H1 (cell line): Measurements from ENCODE around the gene DLL1. TPM values are rescaled to one million over a fixed set of nuclear protein-coding genes. Genes with fewer than 3 reads are reported as not detected.

Experiments used
- CTCF ChIA-PET: fragments of 300-600 bp; sonication (Branson Sonifier 250); formaldehyde crosslinking; loops from one replicate; lab custom pipeline; 2021; ENCODE audit not compliant: partially characterized antibody; lab: Charles Lee
- POLR2A ChIA-PET: fragments of 300-600 bp; sonication (Branson Sonifier 250); formaldehyde crosslinking; loops from one replicate; lab custom pipeline; 2021; ENCODE audit warnings: inconsistent platforms; ENCODE audit not compliant: partially characterized antibody; lab: Charles Lee
- DNase-seq, 2 experiments: peaks; one replicate each; pipeline versions ENCODE4 v3.0.0 to v3.0.0-alpha.2; 2010 to 2022; ENCODE audit warnings: low spot score in 2 of 2, low read depth in 1 of 2, mixed read lengths in 1 of 2
- FAIRE-seq: peaks from 2 replicates; lab custom pipeline; 2011; peaks lifted over from hg19 to GRCh38; lab: Jason Lieb, UNC
- H2AFZ ChIP-seq: 2 replicates; pipeline ENCODE4 v1.8.1; 2012; ENCODE audit warnings: low read length, inconsistent platforms
- H2AK5ac ChIP-seq: 2 replicates; pipeline ENCODE4 v1.6.1; 2013; ENCODE audit warnings: low read depth, low read length
- H2BK120ac ChIP-seq: replicated peaks from 2 replicates; pipeline ENCODE3; 2013; ENCODE audit warnings: low read depth, low read length, inconsistent platforms
- H2BK12ac ChIP-seq: 2 replicates; pipeline ENCODE4 v1.6.1; 2013; ENCODE audit warnings: low read depth, low read length
- H2BK15ac ChIP-seq: 2 replicates; pipeline ENCODE4 v1.6.1; 2013; ENCODE audit warnings: low read length
- H2BK20ac ChIP-seq: 2 replicates; pipeline ENCODE4 v1.6.1; 2013; ENCODE audit warnings: low read length
- H2BK5ac ChIP-seq: 2 replicates; pipeline ENCODE4 v1.6.1; 2013; ENCODE audit warnings: low read depth, low read length
- H3K14ac ChIP-seq: 2 replicates; pipeline ENCODE4 v1.6.1; 2013; ENCODE audit warnings: inconsistent platforms; ENCODE audit not compliant: insufficient read length
- H3K18ac ChIP-seq: 2 replicates; pipeline ENCODE4 v1.6.1; 2013; ENCODE audit warnings: low read length; ENCODE audit errors: extremely low read depth
- H3K23ac ChIP-seq: 2 replicates; pipeline ENCODE4 v1.6.1; 2013; ENCODE audit warnings: inconsistent platforms; ENCODE audit not compliant: insufficient read length
- H3K23me2 ChIP-seq: 2 replicates; pipeline ENCODE4 v1.6.1; 2013; ENCODE audit warnings: low read depth, low read length
- H3K27ac ChIP-seq: 2 replicates; pipeline ENCODE4 v1.6.1; 2011; ENCODE audit warnings: low read depth, low read length, inconsistent platforms
- H3K27me3 ChIP-seq, 4 experiments: replicated peaks in 1 of 4; 1 replicate in 1 of 4; 2 replicates in 3 of 4; pipeline versions ENCODE4 v1.6.1 to v1.8.1; 2011 to 2013; ENCODE audit warnings: low read length in 3 of 4, mild to moderate bottlenecking in 3 of 4, inconsistent platforms in 2 of 4, mixed read lengths in 2 of 4, moderate library complexity in 1 of 4; ENCODE audit not compliant: control insufficient read depth in 3 of 4, insufficient read depth in 3 of 4; ENCODE audit errors: extremely low read depth in 1 of 4
- H3K36me3 ChIP-seq, 4 experiments: 2 replicates each; pipeline versions ENCODE4 v1.6.1 to v1.8.1; 2011 to 2013; ENCODE audit warnings: mild to moderate bottlenecking in 4 of 4, low read length in 3 of 4, moderate library complexity in 2 of 4, control low read depth in 1 of 4, inconsistent platforms in 1 of 4; ENCODE audit not compliant: insufficient read depth in 4 of 4, control insufficient read depth in 2 of 4
- H3K4ac ChIP-seq: replicated peaks from 2 replicates; pipeline ENCODE3; 2013; ENCODE audit warnings: low read length, low read depth, mixed read lengths, inconsistent platforms; ENCODE audit not compliant: insufficient read length
- H3K4me1 ChIP-seq, 4 experiments: replicated peaks in 1 of 4; 1 replicate in 1 of 4; 2 replicates in 3 of 4; pipeline versions ENCODE4 v1.6.1 to v1.8.1; 2011 to 2013; ENCODE audit warnings: low read length in 3 of 4, inconsistent platforms in 2 of 4, mixed read lengths in 1 of 4; ENCODE audit not compliant: insufficient read depth in 4 of 4, control insufficient read depth in 3 of 4
- H3K4me2 ChIP-seq, 2 experiments: 2 replicates each; pipeline versions ENCODE4 v1.6.1 to v1.8.1; 2011 to 2013; ENCODE audit warnings: low read depth in 2 of 2, low read length in 2 of 2, control low read depth in 1 of 2, inconsistent platforms in 1 of 2, mild to moderate bottlenecking in 1 of 2; ENCODE audit not compliant: insufficient read depth in 1 of 2
- H3K4me3 ChIP-seq, 4 experiments: fragments of 200-600, 300-600 bp in 1 of 4; sonication (generic), shearing (Covaris generic), sonication (Bioruptor Twin) in 1 of 4; 2 replicates each; pipeline versions ENCODE4 v1.5.1 to v1.8.1; 2011 to 2016; ENCODE audit warnings: low read length in 4 of 4, low read depth in 3 of 4, control low read depth in 2 of 4, inconsistent platforms in 2 of 4, mild to moderate bottlenecking in 2 of 4, mixed read lengths in 1 of 4, moderate library complexity in 1 of 4; ENCODE audit not compliant: insufficient read depth in 2 of 4; ENCODE audit errors: extremely low read depth in 1 of 4
- H3K56ac ChIP-seq: replicated peaks from 2 replicates; pipeline ENCODE3; 2013; ENCODE audit warnings: low read depth, mild to moderate bottlenecking, mixed read lengths, low read length, inconsistent platforms; ENCODE audit not compliant: insufficient read length
- H3K79me1 ChIP-seq: 2 replicates; pipeline ENCODE4 v1.6.1; 2013; ENCODE audit warnings: low read depth, low read length, control low read depth
- H3K79me2 ChIP-seq, 2 experiments: 2 replicates each; pipeline versions ENCODE4 v1.6.1 to v1.8.1; 2012 to 2013; ENCODE audit warnings: low read length in 2 of 2, mild to moderate bottlenecking in 2 of 2, inconsistent platforms in 1 of 2; ENCODE audit not compliant: insufficient read depth in 2 of 2, control insufficient read depth in 1 of 2
- H3K9ac ChIP-seq, 4 experiments: replicated peaks in 1 of 4; 1 replicate in 1 of 4; 2 replicates in 3 of 4; pipeline versions ENCODE4 v1.6.1 to v1.8.1; 2011 to 2013; ENCODE audit warnings: low read depth in 3 of 4, low read length in 3 of 4, control low read depth in 2 of 4, mild to moderate bottlenecking in 2 of 4, moderate library complexity in 2 of 4, inconsistent platforms in 1 of 4; ENCODE audit errors: extremely low read depth in 1 of 4
- H3K9me3 ChIP-seq, 2 experiments: 2 replicates each; pipeline versions ENCODE4 v1.6.1 to v1.8.1; 2012 to 2013; ENCODE audit warnings: mild to moderate bottlenecking in 2 of 2, moderate library complexity in 2 of 2, control low read depth in 1 of 2, inconsistent platforms in 1 of 2, low read depth in 1 of 2, low read length in 1 of 2, mixed read lengths in 1 of 2; ENCODE audit not compliant: insufficient read depth in 2 of 2
- H4K20me1 ChIP-seq, 2 experiments: replicated peaks in 1 of 2; 2 replicates each; pipeline versions ENCODE3 to v1.8.1; 2011 to 2013; ENCODE audit warnings: inconsistent platforms in 2 of 2, low read length in 2 of 2, mild to moderate bottlenecking in 1 of 2; ENCODE audit not compliant: insufficient read depth in 2 of 2, control insufficient read depth in 1 of 2
- H4K5ac ChIP-seq: 2 replicates; pipeline ENCODE4 v1.6.1; 2013; ENCODE audit warnings: low read length, low read depth, mixed read lengths, inconsistent platforms; ENCODE audit not compliant: insufficient read length
- H4K8ac ChIP-seq: 2 replicates; pipeline ENCODE4 v1.8.0; 2013; ENCODE audit warnings: mild to moderate bottlenecking, moderate library complexity, low read length, inconsistent platforms; ENCODE audit not compliant: insufficient read depth; ENCODE audit errors: extremely low read depth
- H4K91ac ChIP-seq: replicated peaks from 2 replicates; pipeline ENCODE3; 2013; ENCODE audit warnings: low read length, mixed read lengths, inconsistent platforms; ENCODE audit not compliant: insufficient read length
- ASH2L ChIP-seq: fragments of 200-600, 300-600 bp; sonication (generic); IDR thresholded peaks from one replicate; pipeline ENCODE4 v1.7.1; 2017; ENCODE audit warnings: low read length
- KDM4A ChIP-seq: IDR thresholded peaks from one replicate; pipeline ENCODE4 v1.7.1; 2012; ENCODE audit warnings: low read depth, mild to moderate bottlenecking, moderate library complexity, low read length, inconsistent platforms; ENCODE audit not compliant: severe bottlenecking
- SP1 ChIP-seq: IDR thresholded peaks from 2 replicates; pipeline ENCODE4 v1.6.1; 2011; ENCODE audit warnings: low read depth, low read length
- TAF1 ChIP-seq: IDR thresholded peaks from 2 replicates; pipeline ENCODE4 v1.6.1; 2011; ENCODE audit warnings: mild to moderate bottlenecking, low read depth, low read length
- WGBS, 2 experiments: shearing (Covaris generic) in 1 of 2; methylation state at CpG; one replicate each; pipeline versions ENCODE4 v1.1.6 to v1.1.7; 2013 to 2015; ENCODE audit warnings: low lambda C conversion rate in 2 of 2, mixed read lengths in 2 of 2, inconsistent platforms in 1 of 2, low coverage in 1 of 2, missing lambda C conversion rate in 1 of 2; ENCODE audit not compliant: insufficient replicate concordance in 2 of 2, insufficient coverage in 1 of 2, insufficient read length in 1 of 2; ENCODE audit errors: extremely low coverage in 1 of 2, missing lambda C conversion rate in 1 of 2; 5-methylcytosine and 5-hydroxymethylcytosine counted together
- polyA plus RNA-seq, 7 experiments: library from polyadenylated mRNA; depleted of rRNA in 3 of 7; stranded (reverse) in 5 of 7; unstranded in 2 of 7; fragments of >200 nt in 5 of 7; fragments of 200-250 nt in 2 of 7; gene quantifications; 1 replicate in 5 of 7; 2 replicates in 1 of 7; 4 replicates in 1 of 7; pipeline versions ENCODE4 v1.2.1 to v1.2.3, GENCODE V29; 2011 to 2013; ENCODE audit warnings: missing spikeins in 2 of 7, mixed read lengths in 2 of 7
- total RNA-seq: library from RNA; stranded (reverse); fragmentation: NEBNext Ultra II Directional; extraction: Animal tissue kit (Norgen Biotek cat#: 25700); gene quantifications from 2 replicates; pipeline ENCODE4 v1.2.1, GENCODE V29; 2021
- TF ChIP-seq, protein P1 (sequence below): IDR thresholded peaks from 2 replicates; pipeline ENCODE4 v1.6.1; 2012; ENCODE audit warnings: low read length, inconsistent platforms

DLL1 gene
- total and polyA plus RNA-seq, 2 of the 8 experiments (the other 6 are each of a cell fraction or from before 2014, with no cell fraction given): 1.7 to 3.8 TPM

DNA sequence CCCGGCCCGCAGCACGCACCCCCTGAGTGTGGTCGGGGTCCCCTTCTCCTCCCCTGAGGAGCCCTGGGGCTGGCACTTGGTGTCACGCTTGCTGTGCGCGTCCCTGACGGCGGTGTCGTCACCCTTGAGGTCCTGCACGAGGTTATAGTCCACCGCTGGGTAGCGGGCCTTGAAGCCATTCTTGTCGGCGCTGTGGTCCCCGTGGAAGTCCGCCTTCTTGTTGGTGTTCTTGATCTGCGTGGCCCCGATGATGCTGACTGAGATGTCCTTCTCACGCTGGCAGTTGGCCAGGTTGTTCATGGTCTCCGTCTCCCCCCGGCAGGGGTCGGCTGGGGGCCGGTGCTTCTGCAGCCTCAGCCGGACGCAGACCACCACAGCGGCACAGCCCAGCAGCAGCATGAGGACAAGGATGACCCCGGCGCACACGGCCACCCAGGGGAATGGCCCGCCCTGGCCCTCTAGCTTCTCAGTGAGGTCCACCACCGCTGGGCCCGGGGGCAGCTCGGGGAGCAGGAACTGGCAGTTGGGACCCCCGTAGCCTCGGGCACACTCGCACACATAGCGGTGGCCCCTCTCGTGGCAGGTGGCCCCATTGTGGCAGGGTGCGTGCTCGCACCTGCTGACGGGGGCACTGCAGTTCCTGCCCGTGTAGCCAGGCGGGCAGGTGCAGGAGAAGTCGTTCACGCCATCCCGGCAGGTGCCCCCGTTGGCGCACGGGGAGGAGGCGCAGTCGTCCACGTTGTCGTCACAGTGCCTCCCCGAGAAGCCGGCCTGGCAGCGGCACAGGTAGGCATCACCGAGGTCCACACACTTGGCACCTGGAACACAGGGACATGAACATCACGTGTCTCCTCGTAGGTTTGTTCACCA lies 7.4 kb downstream of the DLL1 start:
- H3K23ac ChIP-seq: no peak overlapping the region
- no peaks in the 10 kb centered on the region for H3K79me1 ChIP-seq
- H4K5ac ChIP-seq: no peak overlapping the region
- no peak overlapping the region for H3K4ac ChIP-seq
- FAIRE-seq: no peak
- no peak overlapping the region for H3K4me3 ChIP-seq
- peaks cover 15 to 40% (median 33%) of the 10 kb centered on the region in 4 experiments for H3K27me3 ChIP-seq
- no peak overlapping the region for H2AFZ ChIP-seq
- no peaks in the 10 kb centered on the region; the same call in 1 of the 2 replicates for H3K23me2 ChIP-seq
- CTCF ChIA-PET: no interaction called here
- no peaks in the 10 kb centered on the region for H3K79me2 ChIP-seq
- H2BK12ac ChIP-seq: no peak overlapping the region
- H3K4me1 ChIP-seq: peaks cover 7 to 24% (median 15%) of the 10 kb centered on the region in 4 experiments
- H3K4me2 ChIP-seq: no peak overlapping the region
- H3K18ac ChIP-seq: no peak overlapping the region
- H3K9me3 ChIP-seq: no peaks in the 10 kb centered on the region
- H2BK5ac ChIP-seq: no peak overlapping the region
- no peak overlapping the region for H4K91ac ChIP-seq
- H3K56ac ChIP-seq: no peak overlapping the region
- H4K8ac ChIP-seq: no peak overlapping the region
- no peak overlapping the region for H2BK120ac ChIP-seq
- H3K9ac ChIP-seq: no peak overlapping the region
- peaks cover 2 to 34% (median 11%) of the 10 kb centered on the region in 4 experiments; a peak in 4 of 8 replicates for H3K36me3 ChIP-seq
- H2AK5ac ChIP-seq: no peak overlapping the region
- H3K14ac ChIP-seq: no peak overlapping the region
- no peak for TF ChIP-seq ASH2L
- no peak for TF ChIP-seq KDM4A
- TF ChIP-seq, protein P1, sequence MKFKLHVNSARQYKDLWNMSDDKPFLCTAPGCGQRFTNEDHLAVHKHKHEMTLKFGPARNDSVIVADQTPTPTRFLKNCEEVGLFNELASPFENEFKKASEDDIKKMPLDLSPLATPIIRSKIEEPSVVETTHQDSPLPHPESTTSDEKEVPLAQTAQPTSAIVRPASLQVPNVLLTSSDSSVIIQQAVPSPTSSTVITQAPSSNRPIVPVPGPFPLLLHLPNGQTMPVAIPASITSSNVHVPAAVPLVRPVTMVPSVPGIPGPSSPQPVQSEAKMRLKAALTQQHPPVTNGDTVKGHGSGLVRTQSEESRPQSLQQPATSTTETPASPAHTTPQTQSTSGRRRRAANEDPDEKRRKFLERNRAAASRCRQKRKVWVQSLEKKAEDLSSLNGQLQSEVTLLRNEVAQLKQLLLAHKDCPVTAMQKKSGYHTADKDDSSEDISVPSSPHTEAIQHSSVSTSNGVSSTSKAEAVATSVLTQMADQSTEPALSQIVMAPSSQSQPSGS: no peak
- TF ChIP-seq TAF1: no peak
- no peak for TF ChIP-seq SP1
- TF ChIP-seq, all 59 proteins: peak for 0
- no peak for DNase-seq
- POLR2A ChIA-PET: no interaction called here
- WGBS, 2 experiments: 93% methylated on average over 43 of the region's 60 CpGs; no CpG with 5 or more reads in 1 of the 2 experiments
- H3K27ac ChIP-seq: no peak overlapping the region
- H2BK15ac ChIP-seq: no peak overlapping the region
- peaks cover 9 to 14% of the 10 kb centered on the region in 2 experiments for H4K20me1 ChIP-seq
- no peak overlapping the region for H2BK20ac ChIP-seq
